ENCODE measurements around the gene CLCNKB. TPM values are rescaled to one million over a fixed set of nuclear protein-coding genes. Genes with fewer than 3 reads are reported as not detected.

Gene CLCNKB
- total RNA-seq, 1 donor from 2014 or later, result 1.4 TPM

Other genes with a start within 250 kb of the CLCNKB start
- 1.5 TPM for gene UQCRHL, start 236.1 kb upstream of the CLCNKB start, total RNA-seq
- 97.7 TPM for gene SPEN, start 196.1 kb upstream of the CLCNKB start, total RNA-seq
- gene ZBTB17, start 67.7 kb upstream of the CLCNKB start, total RNA-seq, result 37.7 TPM
- gene SRARP, start 39.5 kb upstream of the CLCNKB start, total RNA-seq, result 0.18 TPM
- 10.7 TPM for gene HSPB7, start 25.7 kb upstream of the CLCNKB start, total RNA-seq
- 0.13 TPM for gene CLCNKA, start 21.7 kb upstream of the CLCNKB start, total RNA-seq
- gene FAM131C, start 29.9 kb downstream of the CLCNKB start, total RNA-seq, result not detected
- gene EPHA2, start 112.3 kb downstream of the CLCNKB start, total RNA-seq, result 31.3 TPM
- gene ARHGEF19, start 168.9 kb downstream of the CLCNKB start, total RNA-seq, result 4.6 TPM
- 9.8 TPM for gene CPLANE2, start 193.4 kb downstream of the CLCNKB start, total RNA-seq

Measured in sciatic nerve (tissue), 1 donor.